ENCODE data around the gene CYTH4. TPM values are rescaled to one million over a fixed set of nuclear protein-coding genes. Genes with fewer than 3 reads are reported as not detected.
"Not testable (repeated sequence)": the region's sequence is repeated elsewhere in the genome, so short reads cannot be mapped to it uniquely, and the experiment has no call there.

Gene CYTH4
- total RNA-seq = 8.0 TPM
- long read RNA-seq, partial matches to known transcripts = 1 of 6 reads
- long read RNA-seq, other reads (novel, unspliced or antisense) = 1 of 6 reads

GRCh38 chr22:37282385-37282677, at the start of gene CYTH4:
Gene CYTH4, plus strand, starts transcription at chr22:37282508. Its CDS starts 62 bp downstream, at chr22:37282570.
- intact Hi-C loops (cut with DNase I) = no loop called here

GRCh38 chr22:37233371-37233750, 48.9 kb upstream of the CYTH4 start:
- intact Hi-C loops (cut with DNase I); DNase-seq (ENCODE audit: low spot score): not testable (repeated sequence)

More at GRCh38 chr22:37282385-37282677, at the start of gene CYTH4:
- DNase-seq (ENCODE audit: low spot score) = peak; percentile 93

GRCh38 chr22:37233751-37234631, 48.3 kb upstream of the CYTH4 start:
- intact Hi-C loops (cut with DNase I) = no loop called here
- DNase-seq (ENCODE audit: low spot score) = no peak

- intact Hi-C loops (cut with DNase I) = no loop called here
- no peak for DNase-seq (ENCODE audit: low spot score)
Measured at GRCh38 chr22:37234736-37235711, 47.3 kb upstream of the CYTH4 start.

GRCh38 chr22:37235897-37236607, 46.3 kb upstream of the CYTH4 start:
- intact Hi-C loops (cut with DNase I) = no loop called here
- DNase-seq (ENCODE audit: low spot score) = no peak

GRCh38 chr22:37237371-37238268, 44.7 kb upstream of the CYTH4 start:
- DNase-seq (ENCODE audit: low spot score) = no peak
- intact Hi-C loops (cut with DNase I) = no loop called here

- intact Hi-C loops (cut with DNase I) = no loop called here
- DNase-seq (ENCODE audit: low spot score) = no peak
Measured at GRCh38 chr22:37239336-37240239, 42.7 kb upstream of the CYTH4 start.

GRCh38 chr22:37240240-37240940, 41.9 kb upstream of the CYTH4 start:
- intact Hi-C loops (cut with DNase I) = no loop called here
- no peak for DNase-seq (ENCODE audit: low spot score)

- intact Hi-C loops (cut with DNase I) = no loop called here
- no peak for DNase-seq (ENCODE audit: low spot score)
Measured at GRCh38 chr22:37240941-37241320, 41.4 kb upstream of the CYTH4 start.

GRCh38 chr22:37241351-37242142, 40.8 kb upstream of the CYTH4 start:
- DNase-seq (ENCODE audit: low spot score) = no peak
- intact Hi-C loops (cut with DNase I) = no loop called here

- DNase-seq (ENCODE audit: low spot score) = peak; percentile 94
- intact Hi-C loops (cut with DNase I) = no loop called here
Measured at GRCh38 chr22:37242395-37242918, 39.9 kb upstream of the CYTH4 start.

GRCh38 chr22:37243402-37244113, 38.8 kb upstream of the CYTH4 start:
- no peak for DNase-seq (ENCODE audit: low spot score)
- intact Hi-C loops (cut with DNase I) = no loop called here

GRCh38 chr22:37244114-37244921, 38.0 kb upstream of the CYTH4 start, which contains the start of gene RAC2:
Gene RAC2, minus strand, starts transcription at chr22:37244269. Its CDS starts 121 bp downstream, at chr22:37244148.
- peak; percentile 95 for DNase-seq (ENCODE audit: low spot score)
- intact Hi-C loops (cut with DNase I) = no loop called here

- intact Hi-C loops (cut with DNase I) = no loop called here
- DNase-seq (ENCODE audit: low spot score) = peak; percentile 74
Measured at GRCh38 chr22:37244922-37245722, 37.2 kb upstream of the CYTH4 start.
